Measurements from ENCODE around the gene FXYD6. TPM values are rescaled to one million over a fixed set of nuclear protein-coding genes. Genes with fewer than 3 reads are reported as not detected.

FXYD6 gene
- total RNA-seq, 1 donor from 2014 or later, result 0.51 TPM

GRCh38 chr11:117794772-117795629 lies 81.5 kb downstream of the FXYD6 start:
- DNase-seq (ENCODE audit: low read depth in 2 of 2), result no peak

GRCh38 chr11:117794135-117794534 lies 82.3 kb downstream of the FXYD6 start:
- DNase-seq (ENCODE audit: low read depth in 2 of 2), result no peak

- no peak for DNase-seq (ENCODE audit: low read depth in 2 of 2)
These were observed 82.9 kb downstream of the FXYD6 start for GRCh38 chr11:117793583-117793982.

- DNase-seq (ENCODE audit: low read depth in 2 of 2), result no peak
These were observed 83.5 kb downstream of the FXYD6 start for GRCh38 chr11:117792992-117793391.

- no peak for DNase-seq (ENCODE audit: low read depth in 2 of 2)
These were observed 84.2 kb downstream of the FXYD6 start for GRCh38 chr11:117792241-117792640.

- no peak for DNase-seq (ENCODE audit: low read depth in 2 of 2)
These were observed 86.2 kb downstream of the FXYD6 start for GRCh38 chr11:117790279-117790678.

GRCh38 chr11:117789241-117789640 lies 87.2 kb downstream of the FXYD6 start:
- no peak for DNase-seq (ENCODE audit: low read depth in 2 of 2)

Other genes with a start within 250 kb of the FXYD6 start
- gene DSCAML1, start 79.4 kb downstream of the FXYD6 start, total RNA-seq, result not detected in 2 replicates
- gene FXYD2, start 51.9 kb downstream of the FXYD6 start, total RNA-seq, result 0.64 and 1.5 TPM in 2 replicates
- not detected in 2 replicates for gene TMPRSS13, start 52.7 kb upstream of the FXYD6 start, total RNA-seq
- gene IL10RA, start 109.7 kb upstream of the FXYD6 start, total RNA-seq, result 0.25 TPM in 1 of 2 replicates, not detected in the other
- not detected in 2 replicates for gene TMPRSS4, start 200.4 kb upstream of the FXYD6 start, total RNA-seq
- not detected in 2 replicates for gene SMIM35, start 210.3 kb upstream of the FXYD6 start, total RNA-seq